H1 (cell line): ENCODE data around the gene ALK. TPM values are rescaled to one million over a fixed set of nuclear protein-coding genes. Genes with fewer than 3 reads are reported as not detected.
A peak's percentile ranks its signal among the peaks of the same experiment; 100 is the strongest.

Experiments
- CTCF ChIA-PET: fragments of 300-600 bp; sonication (Branson Sonifier 250); formaldehyde crosslinking; loops from one replicate; lab custom pipeline; 2021; ENCODE audit not compliant: partially characterized antibody; lab: Charles Lee
- POLR2A ChIA-PET: fragments of 300-600 bp; sonication (Branson Sonifier 250); formaldehyde crosslinking; loops from one replicate; lab custom pipeline; 2021; ENCODE audit warnings: inconsistent platforms; ENCODE audit not compliant: partially characterized antibody; lab: Charles Lee
- DNase-seq, 2 experiments: peaks; one replicate each; pipeline versions ENCODE4 v3.0.0 to v3.0.0-alpha.2; 2010 to 2022; ENCODE audit warnings: low spot score in 2 of 2, low read depth in 1 of 2, mixed read lengths in 1 of 2
- FAIRE-seq: peaks from 2 replicates; lab custom pipeline; 2011; peaks lifted over from hg19 to GRCh38; lab: Jason Lieb, UNC
- H2AFZ ChIP-seq: 2 replicates; pipeline ENCODE4 v1.8.1; 2012; ENCODE audit warnings: low read length, inconsistent platforms
- H2AK5ac ChIP-seq: 2 replicates; pipeline ENCODE4 v1.6.1; 2013; ENCODE audit warnings: low read depth, low read length
- H2BK120ac ChIP-seq: replicated peaks from 2 replicates; pipeline ENCODE3; 2013; ENCODE audit warnings: low read depth, low read length, inconsistent platforms
- H2BK12ac ChIP-seq: 2 replicates; pipeline ENCODE4 v1.6.1; 2013; ENCODE audit warnings: low read depth, low read length
- H2BK15ac ChIP-seq: 2 replicates; pipeline ENCODE4 v1.6.1; 2013; ENCODE audit warnings: low read length
- H2BK20ac ChIP-seq: 2 replicates; pipeline ENCODE4 v1.6.1; 2013; ENCODE audit warnings: low read length
- H2BK5ac ChIP-seq: 2 replicates; pipeline ENCODE4 v1.6.1; 2013; ENCODE audit warnings: low read depth, low read length
- H3K14ac ChIP-seq: 2 replicates; pipeline ENCODE4 v1.6.1; 2013; ENCODE audit warnings: inconsistent platforms; ENCODE audit not compliant: insufficient read length
- H3K18ac ChIP-seq: 2 replicates; pipeline ENCODE4 v1.6.1; 2013; ENCODE audit warnings: low read length; ENCODE audit errors: extremely low read depth
- H3K23ac ChIP-seq: 2 replicates; pipeline ENCODE4 v1.6.1; 2013; ENCODE audit warnings: inconsistent platforms; ENCODE audit not compliant: insufficient read length
- H3K23me2 ChIP-seq: 2 replicates; pipeline ENCODE4 v1.6.1; 2013; ENCODE audit warnings: low read depth, low read length
- H3K27ac ChIP-seq: 2 replicates; pipeline ENCODE4 v1.6.1; 2011; ENCODE audit warnings: low read depth, low read length, inconsistent platforms
- H3K27me3 ChIP-seq, 4 experiments: replicated peaks in 1 of 4; 1 replicate in 1 of 4; 2 replicates in 3 of 4; pipeline versions ENCODE4 v1.6.1 to v1.8.1; 2011 to 2013; ENCODE audit warnings: low read length in 3 of 4, mild to moderate bottlenecking in 3 of 4, inconsistent platforms in 2 of 4, mixed read lengths in 2 of 4, moderate library complexity in 1 of 4; ENCODE audit not compliant: control insufficient read depth in 3 of 4, insufficient read depth in 3 of 4; ENCODE audit errors: extremely low read depth in 1 of 4
- H3K36me3 ChIP-seq, 4 experiments: 2 replicates each; pipeline versions ENCODE4 v1.6.1 to v1.8.1; 2011 to 2013; ENCODE audit warnings: mild to moderate bottlenecking in 4 of 4, low read length in 3 of 4, moderate library complexity in 2 of 4, control low read depth in 1 of 4, inconsistent platforms in 1 of 4; ENCODE audit not compliant: insufficient read depth in 4 of 4, control insufficient read depth in 2 of 4
- H3K4ac ChIP-seq: replicated peaks from 2 replicates; pipeline ENCODE3; 2013; ENCODE audit warnings: low read length, low read depth, mixed read lengths, inconsistent platforms; ENCODE audit not compliant: insufficient read length
- H3K4me1 ChIP-seq, 4 experiments: replicated peaks in 1 of 4; 1 replicate in 1 of 4; 2 replicates in 3 of 4; pipeline versions ENCODE4 v1.6.1 to v1.8.1; 2011 to 2013; ENCODE audit warnings: low read length in 3 of 4, inconsistent platforms in 2 of 4, mixed read lengths in 1 of 4; ENCODE audit not compliant: insufficient read depth in 4 of 4, control insufficient read depth in 3 of 4
- H3K4me2 ChIP-seq, 2 experiments: 2 replicates each; pipeline versions ENCODE4 v1.6.1 to v1.8.1; 2011 to 2013; ENCODE audit warnings: low read depth in 2 of 2, low read length in 2 of 2, control low read depth in 1 of 2, inconsistent platforms in 1 of 2, mild to moderate bottlenecking in 1 of 2; ENCODE audit not compliant: insufficient read depth in 1 of 2
- H3K4me3 ChIP-seq, 4 experiments: fragments of 200-600, 300-600 bp in 1 of 4; sonication (generic), shearing (Covaris generic), sonication (Bioruptor Twin) in 1 of 4; 2 replicates each; pipeline versions ENCODE4 v1.5.1 to v1.8.1; 2011 to 2016; ENCODE audit warnings: low read length in 4 of 4, low read depth in 3 of 4, control low read depth in 2 of 4, inconsistent platforms in 2 of 4, mild to moderate bottlenecking in 2 of 4, mixed read lengths in 1 of 4, moderate library complexity in 1 of 4; ENCODE audit not compliant: insufficient read depth in 2 of 4; ENCODE audit errors: extremely low read depth in 1 of 4
- H3K56ac ChIP-seq: replicated peaks from 2 replicates; pipeline ENCODE3; 2013; ENCODE audit warnings: low read depth, mild to moderate bottlenecking, mixed read lengths, low read length, inconsistent platforms; ENCODE audit not compliant: insufficient read length
- H3K79me1 ChIP-seq: 2 replicates; pipeline ENCODE4 v1.6.1; 2013; ENCODE audit warnings: low read depth, low read length, control low read depth
- H3K79me2 ChIP-seq, 2 experiments: 2 replicates each; pipeline versions ENCODE4 v1.6.1 to v1.8.1; 2012 to 2013; ENCODE audit warnings: low read length in 2 of 2, mild to moderate bottlenecking in 2 of 2, inconsistent platforms in 1 of 2; ENCODE audit not compliant: insufficient read depth in 2 of 2, control insufficient read depth in 1 of 2
- H3K9ac ChIP-seq, 4 experiments: replicated peaks in 1 of 4; 1 replicate in 1 of 4; 2 replicates in 3 of 4; pipeline versions ENCODE4 v1.6.1 to v1.8.1; 2011 to 2013; ENCODE audit warnings: low read depth in 3 of 4, low read length in 3 of 4, control low read depth in 2 of 4, mild to moderate bottlenecking in 2 of 4, moderate library complexity in 2 of 4, inconsistent platforms in 1 of 4; ENCODE audit errors: extremely low read depth in 1 of 4
- H3K9me3 ChIP-seq, 2 experiments: 2 replicates each; pipeline versions ENCODE4 v1.6.1 to v1.8.1; 2012 to 2013; ENCODE audit warnings: mild to moderate bottlenecking in 2 of 2, moderate library complexity in 2 of 2, control low read depth in 1 of 2, inconsistent platforms in 1 of 2, low read depth in 1 of 2, low read length in 1 of 2, mixed read lengths in 1 of 2; ENCODE audit not compliant: insufficient read depth in 2 of 2
- H4K20me1 ChIP-seq, 2 experiments: replicated peaks in 1 of 2; 2 replicates each; pipeline versions ENCODE3 to v1.8.1; 2011 to 2013; ENCODE audit warnings: inconsistent platforms in 2 of 2, low read length in 2 of 2, mild to moderate bottlenecking in 1 of 2; ENCODE audit not compliant: insufficient read depth in 2 of 2, control insufficient read depth in 1 of 2
- H4K5ac ChIP-seq: 2 replicates; pipeline ENCODE4 v1.6.1; 2013; ENCODE audit warnings: low read length, low read depth, mixed read lengths, inconsistent platforms; ENCODE audit not compliant: insufficient read length
- H4K8ac ChIP-seq: 2 replicates; pipeline ENCODE4 v1.8.0; 2013; ENCODE audit warnings: mild to moderate bottlenecking, moderate library complexity, low read length, inconsistent platforms; ENCODE audit not compliant: insufficient read depth; ENCODE audit errors: extremely low read depth
- H4K91ac ChIP-seq: replicated peaks from 2 replicates; pipeline ENCODE3; 2013; ENCODE audit warnings: low read length, mixed read lengths, inconsistent platforms; ENCODE audit not compliant: insufficient read length
- BACH1 ChIP-seq: IDR thresholded peaks from 2 replicates; pipeline ENCODE4 v1.6.1; 2012; ENCODE audit warnings: low read length, improper control_type of control experiment
- EP300 ChIP-seq, 2 experiments: IDR thresholded peaks; 1 replicate in 1 of 2; 2 replicates in 1 of 2; pipeline ENCODE4 v1.6.1; 2011 to 2012; ENCODE audit warnings: low read depth in 2 of 2, low read length in 2 of 2, mild to moderate bottlenecking in 2 of 2, borderline replicate concordance in 1 of 2, inconsistent platforms in 1 of 2, moderate library complexity in 1 of 2
- JUND ChIP-seq: IDR thresholded peaks from 2 replicates; pipeline ENCODE4 v1.6.1; 2011; ENCODE audit warnings: mild to moderate bottlenecking, improper control_type of control experiment, low read length
- MAFK ChIP-seq: IDR thresholded peaks from 2 replicates; pipeline ENCODE4 v1.6.1; 2012; ENCODE audit warnings: low read depth, mild to moderate bottlenecking, improper control_type of control experiment, low read length
- PHF8 ChIP-seq: fragments of 200-600 bp; sonication (generic); conservative IDR thresholded peaks from 2 replicates; pipeline ENCODE4 v1.7.1; 2012; ENCODE audit warnings: low read depth, mild to moderate bottlenecking, inconsistent platforms, low read length, moderate library complexity
- RBBP5 ChIP-seq: IDR thresholded peaks from 2 replicates; pipeline ENCODE4 v1.7.1; 2012; ENCODE audit warnings: low read depth, mild to moderate bottlenecking, inconsistent platforms, low read length, moderate library complexity, borderline replicate concordance
- SAP30 ChIP-seq: fragments of 300-600 bp; sonication (generic); IDR thresholded peaks from 2 replicates; pipeline ENCODE4 v1.7.1; 2012; ENCODE audit warnings: low read length, moderate library complexity, mild to moderate bottlenecking, inconsistent platforms; ENCODE audit not compliant: insufficient read depth, insufficient replicate concordance
- YY1 ChIP-seq: IDR thresholded peaks from 2 replicates; pipeline ENCODE4 v1.6.1; 2011; ENCODE audit warnings: low read depth, mild to moderate bottlenecking, low read length
- ZNF274 ChIP-seq: IDR thresholded peaks from 2 replicates; pipeline ENCODE4 v1.7.0; 2012; ENCODE audit warnings: low read length, borderline replicate concordance; ENCODE audit errors: extremely low read depth
- WGBS, 2 experiments: shearing (Covaris generic) in 1 of 2; methylation state at CpG; one replicate each; pipeline versions ENCODE4 v1.1.6 to v1.1.7; 2013 to 2015; ENCODE audit warnings: low lambda C conversion rate in 2 of 2, mixed read lengths in 2 of 2, inconsistent platforms in 1 of 2, low coverage in 1 of 2, missing lambda C conversion rate in 1 of 2; ENCODE audit not compliant: insufficient replicate concordance in 2 of 2, insufficient coverage in 1 of 2, insufficient read length in 1 of 2; ENCODE audit errors: extremely low coverage in 1 of 2, missing lambda C conversion rate in 1 of 2; 5-methylcytosine and 5-hydroxymethylcytosine counted together
- polyA plus RNA-seq, 7 experiments: library from polyadenylated mRNA; depleted of rRNA in 3 of 7; stranded (reverse) in 5 of 7; unstranded in 2 of 7; fragments of >200 nt in 5 of 7; fragments of 200-250 nt in 2 of 7; gene quantifications; 1 replicate in 5 of 7; 2 replicates in 1 of 7; 4 replicates in 1 of 7; pipeline versions ENCODE4 v1.2.1 to v1.2.3, GENCODE V29; 2011 to 2013; ENCODE audit warnings: missing spikeins in 2 of 7, mixed read lengths in 2 of 7
- total RNA-seq: library from RNA; stranded (reverse); fragmentation: NEBNext Ultra II Directional; extraction: Animal tissue kit (Norgen Biotek cat#: 25700); gene quantifications from 2 replicates; pipeline ENCODE4 v1.2.1, GENCODE V29; 2021

The ALK gene
- total and polyA plus RNA-seq, 2 of the 8 experiments (the other 6 are each of a cell fraction or from before 2014, with no cell fraction given) = 0.02 to 0.09 TPM

DNA sequence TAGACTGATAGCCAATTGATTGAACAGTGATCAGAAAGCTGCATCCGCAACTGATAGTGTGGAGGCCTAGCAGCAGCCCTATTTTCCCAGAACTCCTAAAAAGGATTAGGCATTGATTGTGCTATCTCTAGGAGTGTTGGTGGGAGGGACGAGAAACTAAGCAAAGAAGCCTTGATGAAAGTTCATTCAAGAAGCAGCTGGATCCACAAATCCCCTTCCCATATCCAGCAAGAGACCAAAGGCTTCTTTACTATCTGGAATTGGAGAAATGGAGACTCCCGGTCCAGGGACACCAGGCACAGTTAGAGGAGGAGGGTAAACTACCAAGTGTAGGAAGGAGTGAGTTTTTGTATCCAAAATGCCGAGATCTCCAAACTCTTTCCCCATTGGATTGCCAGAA lies 151.5 kb downstream of the ALK start:
- POLR2A ChIA-PET = no interaction called here

More for the DNA sequence above, 151.5 kb downstream of the ALK start:
- Histone ChIP-seq H3K56ac (no peak overlapping the region), H2BK120ac (no peak overlapping the region), H2BK20ac (no peak overlapping the region), H3K4me1 (no peaks in the 10 kb centered on the region), H2AFZ (peak overlapping the region; percentile 70; the same call in 1 of the 2 replicates), H3K18ac (no peak overlapping the region), H4K8ac (no peak overlapping the region), H3K23me2 (peaks cover 4% of the 10 kb centered on the region; the same call in 1 of the 2 replicates), H3K4ac (no peak overlapping the region), H2BK15ac (no peak overlapping the region), H3K27me3 (no peaks in the 10 kb centered on the region), H3K4me3 (no peak overlapping the region), H2AK5ac (no peak overlapping the region), H3K79me2 (no peaks in the 10 kb centered on the region; a peak in 1 of 4 replicates), H3K27ac (no peak overlapping the region), H2BK12ac (no peak overlapping the region), H3K23ac (no peak overlapping the region), H3K36me3 (no peaks in the 10 kb centered on the region), H3K9me3 (no peaks in the 10 kb centered on the region), H3K14ac (no peak overlapping the region), H4K5ac (no peak overlapping the region), H3K79me1 (no peaks in the 10 kb centered on the region), H4K91ac (no peak overlapping the region), H2BK5ac (no peak overlapping the region), H3K4me2 (no peak overlapping the region), H4K20me1 (peaks cover 0 to 3% of the 10 kb centered on the region in 2 experiments), H3K9ac (no peak overlapping the region)
- no peak for DNase-seq
- CTCF ChIA-PET = interaction anchor here (0.5 to 1.8 kb wide), 4 partner anchors 11 to 75 kb away, joined by 3 to 4 read pairs (median 4); no protein-coding TSS in a partner anchor
- FAIRE-seq = no peak
- WGBS, 2 experiments = 96% methylated on average over 4 of the region's 4 CpGs; no CpG with 5 or more reads in 1 of the 2 experiments
- TF ChIP-seq JUND (no peak), PHF8 (no peak), EP300 (IDR thresholded peaks at IDR 0.05; ENCODE audit: borderline replicate concordance in 1 of 2, low read depth in 2 of 2, low read length in 2 of 2) (no peak), RBBP5 (no peak), YY1 (no peak), BACH1 (no peak), SAP30 (no peak), MAFK (no peak), ZNF274 (no peak)
